HL-60 (cell line): Measurements from ENCODE around the gene DAGLB.

Experiments
- GABPA ChIP-seq: IDR thresholded peaks from 2 replicates; pipeline ENCODE4 v1.6.1; 2012; ENCODE audit warnings: low read depth
- TF ChIP-seq, protein P1 (sequence below): IDR thresholded peaks from one replicate; pipeline ENCODE4 v1.5.1; 2011; ENCODE audit warnings: low read length, control low read depth, inconsistent platforms; ENCODE audit not compliant: insufficient read depth

- TF ChIP-seq, protein P1, sequence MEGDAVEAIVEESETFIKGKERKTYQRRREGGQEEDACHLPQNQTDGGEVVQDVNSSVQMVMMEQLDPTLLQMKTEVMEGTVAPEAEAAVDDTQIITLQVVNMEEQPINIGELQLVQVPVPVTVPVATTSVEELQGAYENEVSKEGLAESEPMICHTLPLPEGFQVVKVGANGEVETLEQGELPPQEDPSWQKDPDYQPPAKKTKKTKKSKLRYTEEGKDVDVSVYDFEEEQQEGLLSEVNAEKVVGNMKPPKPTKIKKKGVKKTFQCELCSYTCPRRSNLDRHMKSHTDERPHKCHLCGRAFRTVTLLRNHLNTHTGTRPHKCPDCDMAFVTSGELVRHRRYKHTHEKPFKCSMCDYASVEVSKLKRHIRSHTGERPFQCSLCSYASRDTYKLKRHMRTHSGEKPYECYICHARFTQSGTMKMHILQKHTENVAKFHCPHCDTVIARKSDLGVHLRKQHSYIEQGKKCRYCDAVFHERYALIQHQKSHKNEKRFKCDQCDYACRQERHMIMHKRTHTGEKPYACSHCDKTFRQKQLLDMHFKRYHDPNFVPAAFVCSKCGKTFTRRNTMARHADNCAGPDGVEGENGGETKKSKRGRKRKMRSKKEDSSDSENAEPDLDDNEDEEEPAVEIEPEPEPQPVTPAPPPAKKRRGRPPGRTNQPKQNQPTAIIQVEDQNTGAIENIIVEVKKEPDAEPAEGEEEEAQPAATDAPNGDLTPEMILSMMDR: no peak
- no peak for TF ChIP-seq GABPA
Observed at GRCh38 chr7:6422926-6423632, 24.7 kb downstream of the DAGLB start.
